Measurements from ENCODE around the gene TAF11. TPM values are rescaled to one million over a fixed set of nuclear protein-coding genes. Genes with fewer than 3 reads are reported as not detected.

The TAF11 gene
- total RNA-seq, 1 experiment from 2014 or later, result 44.1 TPM

- CTCF ChIA-PET, result no interaction called here
- no peak overlapping the region for H3K27ac Mint-ChIP-seq
- peaks cover 37% of the 10 kb centered on the region for H3K36me3 Mint-ChIP-seq
- DNase-seq (ENCODE audit: low spot score) (no peak), ATAC-seq (no peak)
- H3K9me3 Mint-ChIP-seq, result no peaks in the 10 kb centered on the region
- no peak for TF ChIP-seq NR2C2 (CRISPR knock-in tag; IDR thresholded peaks at IDR 0.05)
- H3K27me3 Mint-ChIP-seq (ENCODE audit: low read depth), result no peaks in the 10 kb centered on the region
- H3K4me3 Mint-ChIP-seq, result no peak overlapping the region
- no peaks in the 10 kb centered on the region for H3K4me1 Mint-ChIP-seq
- POLR2A ChIA-PET, result no interaction called here
Observed at GRCh38 chr6:34860776-34861175, 27.1 kb downstream of the TAF11 start.

GRCh38 chr6:34859951-34860350 is 27.9 kb downstream of the TAF11 start:
- Mint-ChIP-seq H3K4me3 (no peak overlapping the region), H3K27me3 (ENCODE audit: low read depth) (no peaks in the 10 kb centered on the region), H3K27ac (no peak overlapping the region), H3K4me1 (no peaks in the 10 kb centered on the region), H3K9me3 (no peaks in the 10 kb centered on the region), H3K36me3 (peaks cover 41% of the 10 kb centered on the region)
- CTCF ChIA-PET, result no interaction called here
- TF ChIP-seq EMX1 (CRISPR knock-in tag; IDR thresholded peaks at IDR 0.05) (no peak), NR2C2 (CRISPR knock-in tag; IDR thresholded peaks at IDR 0.05) (no peak), STAT6 (CRISPR knock-in tag; conservative IDR thresholded peaks at IDR 0.05; ENCODE audit: low read depth) (no peak), NR3C1 (CRISPR knock-in tag; conservative IDR thresholded peaks at IDR 0.05; ENCODE audit: low read depth) (no peak), JAZF1 (CRISPR knock-in tag; IDR thresholded peaks at IDR 0.05) (no peak), E2F1 (CRISPR knock-in tag; IDR thresholded peaks at IDR 0.05) (no peak), CREB1 (CRISPR knock-in tag; IDR thresholded peaks at IDR 0.05) (no peak), CREM (CRISPR knock-in tag; IDR thresholded peaks at IDR 0.05) (no peak)
- DNase-seq (ENCODE audit: low spot score), result no peak
- POLR2A ChIA-PET, result interaction anchor here (0.7 kb wide), 1 partner anchor 54 kb away, joined by 3 read pairs; no protein-coding TSS in a partner anchor
- no peak for ATAC-seq

GRCh38 chr6:34858681-34859080 is 29.2 kb downstream of the TAF11 start:
- ChIA-PET POLR2A (no interaction called here), CTCF (interaction anchor here (0.7 to 1.2 kb wide), 3 partner anchors 14 to 281 kb away, joined by 3 to 4 read pairs (median 4); no protein-coding TSS in a partner anchor)
- H3K9me3 Mint-ChIP-seq, result no peaks in the 10 kb centered on the region
- peaks cover 37% of the 10 kb centered on the region for H3K36me3 Mint-ChIP-seq
- DNase-seq (ENCODE audit: low spot score) (no peak), ATAC-seq (peak; percentile 58; the same call in 1 of the 2 replicates)
- TF ChIP-seq SOX15 (CRISPR knock-in tag; IDR thresholded peaks at IDR 0.05), result no peak
- no peak overlapping the region for H3K27ac Mint-ChIP-seq
- H3K27me3 Mint-ChIP-seq (ENCODE audit: low read depth), result no peaks in the 10 kb centered on the region
- H3K4me1 Mint-ChIP-seq, result no peaks in the 10 kb centered on the region
- H3K4me3 Mint-ChIP-seq, result no peak overlapping the region

GRCh38 chr6:34855463-34855862 is 32.4 kb downstream of the TAF11 start:
- Mint-ChIP-seq H3K27me3 (ENCODE audit: low read depth) (no peaks in the 10 kb centered on the region), H3K4me1 (peaks cover 11% of the 10 kb centered on the region), H3K27ac (no peak overlapping the region), H3K4me3 (no peak overlapping the region), H3K36me3 (peaks cover 40% of the 10 kb centered on the region), H3K9me3 (no peaks in the 10 kb centered on the region)
- CTCF ChIA-PET, result interaction anchor here (0.6 to 1.3 kb wide), 10 partner anchors 16 to 398 kb away, joined by 3 to 6 read pairs (median 4); no protein-coding TSS in a partner anchor
- DNase-seq (ENCODE audit: low spot score), result peak; percentile 30
- peak; percentile 59 for ATAC-seq
- TF ChIP-seq CTCF (IDR thresholded peaks at IDR 0.05), result peak; percentile 54
- TF ChIP-seq MYBL2 (CRISPR knock-in tag; IDR thresholded peaks at IDR 0.05), result no peak
- POLR2A ChIA-PET, result no interaction called here
